Mesenchymal stem cell (in vitro differentiated cells and primary cell): ENCODE measurements around the gene PBX3.

Experiments used
- DNase-seq: peaks from one replicate; pipeline ENCODE4 v3.0.0-alpha.2; 2013
- H2AFZ ChIP-seq: one replicate; pipeline ENCODE4 v1.6.1; 2013; ENCODE audit warnings: low read depth, mild to moderate bottlenecking, control low read depth, inconsistent platforms, low read length, moderate library complexity
- H2AK5ac ChIP-seq: 2 replicates; pipeline ENCODE4 v1.6.1; 2013; ENCODE audit warnings: low read length, moderate library complexity, mild to moderate bottlenecking, inconsistent platforms; ENCODE audit not compliant: severe bottlenecking
- H2BK120ac ChIP-seq: one replicate; pipeline ENCODE4 v1.6.1; 2013; ENCODE audit warnings: low read depth, mild to moderate bottlenecking, inconsistent platforms, low read length, moderate library complexity
- H2BK12ac ChIP-seq, 2 experiments: one replicate each; pipeline ENCODE4 v1.6.1; 2013; ENCODE audit warnings: inconsistent platforms in 2 of 2, low read length in 2 of 2, mild to moderate bottlenecking in 2 of 2, moderate library complexity in 2 of 2, control low read depth in 1 of 2
- H2BK15ac ChIP-seq: one replicate; pipeline ENCODE4 v1.6.1; 2013; ENCODE audit warnings: mild to moderate bottlenecking, low read depth, inconsistent platforms; ENCODE audit not compliant: poor library complexity, severe bottlenecking
- H2BK5ac ChIP-seq: 2 replicates; pipeline ENCODE4 v1.6.1; 2013; ENCODE audit warnings: low read depth, mild to moderate bottlenecking, low read length, control low read depth, inconsistent platforms; ENCODE audit not compliant: poor library complexity, severe bottlenecking
- H3K14ac ChIP-seq, 2 experiments: one replicate each; pipeline ENCODE4 v1.6.1; 2013; ENCODE audit warnings: inconsistent platforms in 2 of 2, low read length in 2 of 2, control low read depth in 1 of 2, mild to moderate bottlenecking in 1 of 2, moderate library complexity in 1 of 2
- H3K18ac ChIP-seq, 2 experiments: one replicate each; pipeline ENCODE4 v1.6.1; 2013; ENCODE audit warnings: inconsistent platforms in 2 of 2, low read length in 2 of 2, control low read depth in 1 of 2, low read depth in 1 of 2, mild to moderate bottlenecking in 1 of 2
- H3K23ac ChIP-seq, 2 experiments: one replicate each; pipeline ENCODE4 v1.6.1; 2013; ENCODE audit warnings: inconsistent platforms in 2 of 2, low read length in 2 of 2, mild to moderate bottlenecking in 2 of 2, moderate library complexity in 2 of 2, control low read depth in 1 of 2
- H3K27ac ChIP-seq: 2 replicates; pipeline ENCODE4 v1.5.1; 2013; ENCODE audit warnings: mild to moderate bottlenecking, moderate library complexity, low read length, control low read depth, inconsistent platforms; ENCODE audit not compliant: poor library complexity, severe bottlenecking
- H3K27me3 ChIP-seq, 2 experiments: 2 replicates each; pipeline versions ENCODE4 v1.6.1 to v1.7.0; 2013; ENCODE audit warnings: low read length in 2 of 2, mild to moderate bottlenecking in 2 of 2, moderate library complexity in 2 of 2, control low read depth in 1 of 2, inconsistent platforms in 1 of 2; ENCODE audit not compliant: control insufficient read depth in 1 of 2, insufficient read depth in 1 of 2
- H3K36me3 ChIP-seq, 2 experiments: 2 replicates each; pipeline versions ENCODE4 v1.6.1 to v1.7.0; 2013; ENCODE audit warnings: low read length in 2 of 2, control low read depth in 1 of 2, inconsistent platforms in 1 of 2, low read depth in 1 of 2, mild to moderate bottlenecking in 1 of 2; ENCODE audit not compliant: insufficient read depth in 2 of 2, control insufficient read depth in 1 of 2
- H3K4ac ChIP-seq, 2 experiments: one replicate each; pipeline ENCODE4 v1.6.1; 2013; ENCODE audit warnings: inconsistent platforms in 2 of 2, low read length in 2 of 2, mild to moderate bottlenecking in 2 of 2, moderate library complexity in 2 of 2, control low read depth in 1 of 2, low read depth in 1 of 2
- H3K4me1 ChIP-seq: 2 replicates; pipeline ENCODE4 v1.6.1; 2013; ENCODE audit warnings: low read depth, low read length, control low read depth; ENCODE audit not compliant: control insufficient read depth, insufficient read depth
- H3K4me2 ChIP-seq: 2 replicates; pipeline ENCODE4 v1.6.1; 2013; ENCODE audit warnings: low read length, mild to moderate bottlenecking, inconsistent platforms; ENCODE audit not compliant: poor library complexity, severe bottlenecking
- H3K4me3 ChIP-seq, 2 experiments: 2 replicates each; pipeline versions ENCODE4 v1.5.1 to v1.7.0; 2013; ENCODE audit warnings: low read length in 2 of 2, mild to moderate bottlenecking in 2 of 2, control low read depth in 1 of 2, low read depth in 1 of 2; ENCODE audit not compliant: insufficient read depth in 1 of 2
- H3K79me1 ChIP-seq: replicated peaks from 2 replicates; pipeline ENCODE4 v1.6.1; 2013; ENCODE audit warnings: mild to moderate bottlenecking, control low read depth, low read length, inconsistent platforms; ENCODE audit not compliant: poor library complexity, severe bottlenecking
- H3K9ac ChIP-seq: 2 replicates; pipeline ENCODE4 v1.7.0; 2013; ENCODE audit warnings: mild to moderate bottlenecking, low read length, moderate library complexity
- H3K9me3 ChIP-seq: 2 replicates; pipeline ENCODE4 v1.7.0; 2013; ENCODE audit warnings: mild to moderate bottlenecking, low read length; ENCODE audit not compliant: control insufficient read depth
- H4K8ac ChIP-seq: one replicate; pipeline ENCODE4 v1.6.1; 2013; ENCODE audit warnings: inconsistent platforms, mild to moderate bottlenecking, low read length, moderate library complexity
- H4K91ac ChIP-seq: one replicate; pipeline ENCODE4 v1.6.1; 2013; ENCODE audit warnings: mild to moderate bottlenecking, low read length, inconsistent platforms
- WGBS: methylation state at CpG from one replicate; pipeline ENCODE4 v1.1.7; 2013; ENCODE audit warnings: mixed read lengths; 5-methylcytosine and 5-hydroxymethylcytosine counted together

The PBX3 gene

GRCh38 chr9:125950880-125951471 lies 203.8 kb downstream of the PBX3 start:
- H3K79me1 ChIP-seq: peaks cover 5% of the 10 kb centered on the region
- H3K4me1 ChIP-seq: no peaks in the 10 kb centered on the region
- H3K14ac ChIP-seq: no peak overlapping the region
- H3K4me3 ChIP-seq: no peak overlapping the region
- H2BK5ac ChIP-seq: no peak overlapping the region
- H2AK5ac ChIP-seq: no peak overlapping the region
- no peak overlapping the region for H3K4ac ChIP-seq
- H3K27ac ChIP-seq: no peak overlapping the region
- DNase-seq: no peak
- H3K36me3 ChIP-seq: peaks cover 0 to 25% of the 10 kb centered on the region in 2 experiments
- no peak overlapping the region for H2BK12ac ChIP-seq
- no peak overlapping the region for H2BK15ac ChIP-seq
- H3K18ac ChIP-seq: no peak overlapping the region
- no peak overlapping the region for H2BK120ac ChIP-seq
- no peak overlapping the region for H3K23ac ChIP-seq
- peaks cover 6% of the 10 kb centered on the region for H3K9me3 ChIP-seq
- WGBS: 90% methylated on average over 4 of the region's 4 CpGs
- no peak overlapping the region for H4K91ac ChIP-seq
- H2AFZ ChIP-seq: no peak overlapping the region
- no peak overlapping the region for H4K8ac ChIP-seq
- H3K9ac ChIP-seq: no peak overlapping the region
- no peak overlapping the region for H3K4me2 ChIP-seq
- no peaks in the 10 kb centered on the region for H3K27me3 ChIP-seq

- H3K79me1 ChIP-seq: peaks cover 4% of the 10 kb centered on the region
- no peak overlapping the region for H4K8ac ChIP-seq
- H3K9ac ChIP-seq: no peak overlapping the region
- DNase-seq: no peak
- H3K14ac ChIP-seq: no peak overlapping the region
- H3K4me3 ChIP-seq: no peak overlapping the region
- no peak overlapping the region for H2BK12ac ChIP-seq
- no peak overlapping the region for H3K4ac ChIP-seq
- no peak overlapping the region for H2AK5ac ChIP-seq
- no peak overlapping the region for H2BK15ac ChIP-seq
- no peaks in the 10 kb centered on the region for H3K9me3 ChIP-seq
- H3K18ac ChIP-seq: no peak overlapping the region
- no peak overlapping the region for H2BK120ac ChIP-seq
- H3K27me3 ChIP-seq: no peaks in the 10 kb centered on the region
- peaks cover 2 to 19% of the 10 kb centered on the region in 2 experiments for H3K36me3 ChIP-seq
- WGBS: 96% methylated on average over 12 of the region's 12 CpGs
- no peak overlapping the region for H4K91ac ChIP-seq
- H3K4me2 ChIP-seq: no peak overlapping the region
- no peak overlapping the region for H2BK5ac ChIP-seq
- no peak overlapping the region for H2AFZ ChIP-seq
- H3K4me1 ChIP-seq: no peaks in the 10 kb centered on the region
- H3K27ac ChIP-seq: no peak overlapping the region
- no peak overlapping the region for H3K23ac ChIP-seq
Observed at GRCh38 chr9:125953314-125954019, 206.3 kb downstream of the PBX3 start.

DNA sequence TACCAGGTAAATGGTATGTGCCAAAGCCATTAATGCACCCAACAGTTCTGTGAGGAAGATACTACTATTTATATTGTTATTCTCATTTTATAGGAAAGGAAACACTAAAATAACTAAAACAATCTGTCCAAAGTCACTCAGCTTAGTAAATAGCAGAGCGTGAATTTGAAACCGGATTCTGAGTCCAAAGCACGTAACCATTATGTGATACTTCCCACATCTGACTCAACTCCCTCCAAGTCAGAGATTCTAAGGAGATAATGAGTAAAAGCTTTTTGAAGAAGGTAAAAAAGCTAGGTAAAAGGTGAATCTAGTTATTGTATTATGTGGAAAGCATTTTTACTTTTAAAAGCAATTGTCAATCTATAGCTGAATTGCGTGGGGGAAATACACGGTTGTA lies 208.9 kb downstream of the PBX3 start:
- no peak overlapping the region for H3K14ac ChIP-seq

GRCh38 chr9:125959315-125959714 lies 212.1 kb downstream of the PBX3 start:
- Histone ChIP-seq H3K4ac (no peak overlapping the region), H3K79me1 (peaks cover 4% of the 10 kb centered on the region), H3K4me3 (no peak overlapping the region), H3K27me3 (no peaks in the 10 kb centered on the region), H3K27ac (no peak overlapping the region), H4K8ac (no peak overlapping the region), H4K91ac (no peak overlapping the region), H3K4me2 (no peak overlapping the region), H2BK120ac (no peak overlapping the region), H3K23ac (no peak overlapping the region), H3K9me3 (no peaks in the 10 kb centered on the region), H2AFZ (no peak overlapping the region), H2BK5ac (no peak overlapping the region), H2BK15ac (no peak overlapping the region), H3K18ac (no peak overlapping the region), H3K36me3 (peaks cover 10 to 50% of the 10 kb centered on the region in 2 experiments), H2AK5ac (no peak overlapping the region), H2BK12ac (no peak overlapping the region), H3K9ac (no peak overlapping the region), H3K4me1 (peaks cover 1% of the 10 kb centered on the region), H3K14ac (no peak overlapping the region)
- WGBS: 98% methylated on average over 2 of the region's 3 CpGs
- DNase-seq: no peak

More for the DNA sequence above, 208.9 kb downstream of the PBX3 start:
- Histone ChIP-seq H2AFZ (no peak overlapping the region), H3K18ac (no peak overlapping the region), H3K4me2 (no peak overlapping the region), H2BK5ac (no peak overlapping the region), H3K4ac (no peak overlapping the region), H2BK12ac (no peak overlapping the region), H3K4me1 (peaks cover 1% of the 10 kb centered on the region), H3K27ac (no peak overlapping the region), H2AK5ac (no peak overlapping the region), H2BK120ac (no peak overlapping the region), H4K91ac (no peak overlapping the region), H3K23ac (no peak overlapping the region), H3K79me1 (peaks cover 5% of the 10 kb centered on the region), H2BK15ac (no peak overlapping the region), H3K27me3 (no peaks in the 10 kb centered on the region), H4K8ac (no peak overlapping the region), H3K9me3 (no peaks in the 10 kb centered on the region), H3K4me3 (no peak overlapping the region), H3K36me3 (peaks cover 6 to 28% of the 10 kb centered on the region in 2 experiments), H3K9ac (no peak overlapping the region)
- WGBS: 96% methylated on average over 2 of the region's 5 CpGs
- no peak for DNase-seq
